DOHH2 (cell line): ENCODE measurements around the gene ETHE1.
A peak's percentile ranks its signal among the peaks of the same experiment; 100 is the strongest.

Source experiments
- H3F3A ChIP-seq: fragments of 200-600 bp; sonication (generic), shearing (Covaris generic); 2 replicates; pipeline ENCODE4 v1.6.0; 2016; ENCODE audit warnings: antibody characterized with exemption, mild to moderate bottlenecking; ENCODE audit not compliant: control insufficient read depth, insufficient read depth
- H3K27ac ChIP-seq: fragments of 200-600 bp; sonication (generic); 2 replicates; pipeline ENCODE4 v1.5.1; 2014; ENCODE audit warnings: low read depth, mild to moderate bottlenecking, low read length, moderate library complexity
- H3K27me3 ChIP-seq: fragments of 200-600 bp; sonication (generic); 2 replicates; pipeline ENCODE4 v1.6.1; 2014; ENCODE audit warnings: mild to moderate bottlenecking, low read length, mixed read lengths; ENCODE audit not compliant: control insufficient read depth
- H3K36me3 ChIP-seq: fragments of 200-600 bp; sonication (generic); 2 replicates; pipeline ENCODE4 v1.6.1; 2014; ENCODE audit warnings: mild to moderate bottlenecking, low read length, moderate library complexity, mixed read lengths; ENCODE audit not compliant: control insufficient read depth
- H3K4me1 ChIP-seq: fragments of 200-600 bp; sonication (generic); 2 replicates; pipeline ENCODE4 v1.6.1; 2014; ENCODE audit warnings: mild to moderate bottlenecking, low read length, mixed read lengths; ENCODE audit not compliant: control insufficient read depth
- H3K4me2 ChIP-seq: fragments of 200-600 bp; sonication (generic); 2 replicates; pipeline ENCODE4 v1.6.0; 2014; ENCODE audit warnings: mild to moderate bottlenecking, low read length, moderate library complexity
- H3K4me3 ChIP-seq: fragments of 200-600 bp; sonication (generic); 2 replicates; pipeline ENCODE4 v1.5.1; 2014; ENCODE audit warnings: mild to moderate bottlenecking, low read length, mixed read lengths
- H3K79me2 ChIP-seq: fragments of 200-600 bp; sonication (generic); 2 replicates; pipeline ENCODE4 v1.6.1; 2014; ENCODE audit warnings: mild to moderate bottlenecking, low read length, mixed read lengths; ENCODE audit not compliant: control insufficient read depth
- H3K9me2 ChIP-seq: fragments of 200-600 bp; sonication (generic); replicated peaks from 2 replicates; pipeline ENCODE4 v1.6.1; 2014; ENCODE audit warnings: mild to moderate bottlenecking, low read length, mixed read lengths; ENCODE audit not compliant: control insufficient read depth
- H3K9me3 ChIP-seq: fragments of 200-600 bp; sonication (generic); 2 replicates; pipeline ENCODE4 v1.6.1; 2014; ENCODE audit warnings: antibody characterized with exemption, low read length, mixed read lengths; ENCODE audit not compliant: control insufficient read depth, insufficient read depth
- H4K20me1 ChIP-seq: fragments of 200-600 bp; sonication (generic); 2 replicates; pipeline ENCODE4 v1.6.0; 2014; ENCODE audit warnings: low read depth, mild to moderate bottlenecking, antibody characterized with exemption, low read length, moderate library complexity; ENCODE audit not compliant: control insufficient read depth, insufficient read depth
- EZH2phosphoT487 ChIP-seq: fragments of 200-600 bp; sonication (generic); IDR thresholded peaks from 2 replicates; pipeline ENCODE4 v1.6.1; 2017; ENCODE audit warnings: borderline replicate concordance, mild to moderate bottlenecking, antibody characterized with exemption, low read length, moderate library complexity, mixed read lengths
- TF ChIP-seq, protein P1 (sequence below): fragments of 200-600 bp; sonication (generic); IDR thresholded peaks from one replicate; pipeline ENCODE4 v1.5.1; 2014; ENCODE audit warnings: antibody characterized with exemption, mild to moderate bottlenecking, low read depth, low read length; ENCODE audit not compliant: poor library complexity, severe bottlenecking

ETHE1 gene

DNA sequence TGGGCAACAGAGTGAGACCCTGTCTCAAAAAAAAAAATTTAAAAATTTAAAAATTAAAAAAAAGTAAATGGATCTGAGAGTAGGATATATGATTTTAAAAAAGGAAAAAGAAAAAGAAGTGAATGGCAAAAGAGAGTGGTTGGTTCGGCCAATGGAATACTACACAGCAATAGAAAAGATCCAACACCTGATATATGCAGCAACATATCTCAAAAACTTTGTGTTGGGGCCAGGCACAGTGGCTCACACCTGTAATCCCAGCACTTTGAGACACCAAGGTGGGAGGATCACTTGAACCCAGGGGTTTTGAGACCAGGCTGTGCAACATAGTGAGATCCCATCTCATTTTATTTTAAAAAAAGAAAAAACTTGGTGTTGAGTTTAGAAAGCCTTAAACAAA lies 60.2 kb downstream of the ETHE1 start:
- Histone ChIP-seq H3K9me3 (no peaks in the 10 kb centered on the region; the same call in 1 of the 2 replicates), H3K4me3 (no peak overlapping the region), H3K4me1 (peaks cover 7% of the 10 kb centered on the region), H3K79me2 (no peaks in the 10 kb centered on the region), H3K4me2 (no peak overlapping the region), H3K36me3 (no peaks in the 10 kb centered on the region), H3F3A (no peaks in the 10 kb centered on the region), H3K27ac (no peak overlapping the region), H3K9me2 (no peaks in the 10 kb centered on the region), H3K27me3 (no peaks in the 10 kb centered on the region), H4K20me1 (no peaks in the 10 kb centered on the region)
- TF ChIP-seq EZH2phosphoT487, result no peak
- TF ChIP-seq, protein P1, sequence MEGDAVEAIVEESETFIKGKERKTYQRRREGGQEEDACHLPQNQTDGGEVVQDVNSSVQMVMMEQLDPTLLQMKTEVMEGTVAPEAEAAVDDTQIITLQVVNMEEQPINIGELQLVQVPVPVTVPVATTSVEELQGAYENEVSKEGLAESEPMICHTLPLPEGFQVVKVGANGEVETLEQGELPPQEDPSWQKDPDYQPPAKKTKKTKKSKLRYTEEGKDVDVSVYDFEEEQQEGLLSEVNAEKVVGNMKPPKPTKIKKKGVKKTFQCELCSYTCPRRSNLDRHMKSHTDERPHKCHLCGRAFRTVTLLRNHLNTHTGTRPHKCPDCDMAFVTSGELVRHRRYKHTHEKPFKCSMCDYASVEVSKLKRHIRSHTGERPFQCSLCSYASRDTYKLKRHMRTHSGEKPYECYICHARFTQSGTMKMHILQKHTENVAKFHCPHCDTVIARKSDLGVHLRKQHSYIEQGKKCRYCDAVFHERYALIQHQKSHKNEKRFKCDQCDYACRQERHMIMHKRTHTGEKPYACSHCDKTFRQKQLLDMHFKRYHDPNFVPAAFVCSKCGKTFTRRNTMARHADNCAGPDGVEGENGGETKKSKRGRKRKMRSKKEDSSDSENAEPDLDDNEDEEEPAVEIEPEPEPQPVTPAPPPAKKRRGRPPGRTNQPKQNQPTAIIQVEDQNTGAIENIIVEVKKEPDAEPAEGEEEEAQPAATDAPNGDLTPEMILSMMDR, result no peak

DNA sequence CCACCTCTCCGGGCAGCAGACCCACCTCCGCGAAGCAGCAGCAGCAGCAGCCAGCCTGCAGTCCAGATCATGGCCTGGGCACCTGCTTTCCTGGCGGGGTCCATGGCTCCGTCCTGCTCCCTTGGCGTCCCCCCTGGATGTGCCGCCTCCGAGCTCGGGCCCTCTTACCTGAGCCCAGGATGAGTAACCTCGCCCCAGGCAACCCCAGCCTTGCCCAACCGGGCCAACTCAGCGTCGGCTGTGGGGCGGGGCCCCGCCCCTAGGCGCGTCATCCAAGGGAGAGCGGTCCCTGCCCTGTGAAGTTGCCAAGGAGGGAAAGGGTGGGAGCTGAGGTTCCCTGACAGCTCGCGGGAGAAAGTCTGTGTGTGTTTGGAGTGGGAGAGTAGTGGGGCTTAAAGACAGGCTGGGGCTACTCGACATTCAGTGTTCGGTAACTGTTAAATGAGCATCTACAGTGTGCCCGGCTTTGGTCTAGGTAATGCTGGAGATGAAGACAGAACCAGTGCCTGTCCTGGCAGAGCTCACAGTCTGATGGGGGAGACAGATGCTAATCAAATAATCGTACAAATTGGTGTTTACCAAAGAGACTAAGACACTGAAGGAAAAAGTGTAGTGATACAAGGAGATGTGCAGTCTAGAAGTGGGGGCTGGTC lies 61.4 kb downstream of the ETHE1 start, which contains the start of gene LYPD3:
LYPD3 (minus strand) TSS at position 141 of the 653 bp plus-strand sequence; CDS start at position 104, 37 bp downstream.
- H3K9me3 ChIP-seq, result no peaks in the 10 kb centered on the region; the same call in 1 of the 2 replicates
- H3K4me3 ChIP-seq, result no peak within 1 kb of the TSS
- no peaks in the 10 kb centered on the region for H3K9me2 ChIP-seq
- H3K27ac ChIP-seq, result no peak within 1 kb of the TSS
- TF ChIP-seq, protein P1, result no peak
- TF ChIP-seq EZH2phosphoT487, result no peak
- no peaks in the 10 kb centered on the region for H3K27me3 ChIP-seq
- no peak within 1 kb of the TSS for H3K4me2 ChIP-seq
- H3K4me1 ChIP-seq, result peaks cover 7% of the 10 kb centered on the region
- no peaks in the 10 kb centered on the region for H3F3A ChIP-seq
- H3K36me3 ChIP-seq, result no peaks in the 10 kb centered on the region
- H4K20me1 ChIP-seq, result no peaks in the 10 kb centered on the region
- H3K79me2 ChIP-seq, result no peaks in the 10 kb centered on the region

DNA sequence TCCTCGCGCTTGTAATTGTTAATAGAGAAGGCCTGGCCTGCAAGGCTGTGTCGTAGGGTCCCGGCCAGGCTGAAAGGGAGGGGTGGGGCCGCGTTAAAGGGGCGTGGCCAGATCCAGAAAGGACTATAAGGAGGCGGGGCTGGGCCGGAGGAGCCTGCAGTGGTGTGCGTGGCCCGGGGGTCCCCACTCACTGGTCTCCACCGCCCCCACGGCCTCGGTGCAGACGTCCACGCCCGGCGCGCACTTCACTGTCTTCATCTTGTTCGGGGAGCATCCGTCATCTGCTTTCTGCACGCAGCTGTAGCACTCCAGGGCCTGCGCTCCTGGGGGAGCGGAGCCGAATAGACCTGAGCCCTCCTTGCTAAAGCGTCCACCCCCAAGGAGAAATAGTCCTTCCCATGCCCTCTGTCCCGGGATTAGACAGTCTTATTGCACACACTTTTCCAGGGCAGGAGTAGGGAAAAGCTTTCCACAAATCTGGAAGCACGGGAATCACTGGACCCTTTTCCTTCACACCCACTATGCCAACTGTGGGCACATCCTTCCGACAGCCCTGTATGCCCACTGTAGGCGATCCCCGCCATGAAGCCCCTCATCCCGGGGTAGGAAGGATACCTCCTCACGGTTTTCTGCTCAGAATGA lies 62.7 kb downstream of the ETHE1 start:
- Histone ChIP-seq H3K36me3 (no peaks in the 10 kb centered on the region), H3K4me2 (peak overlapping the region; percentile 59), H3K9me3 (no peaks in the 10 kb centered on the region; the same call in 1 of the 2 replicates), H3K4me1 (peaks cover 7% of the 10 kb centered on the region), H3F3A (no peaks in the 10 kb centered on the region), H3K9me2 (no peaks in the 10 kb centered on the region), H3K27me3 (no peaks in the 10 kb centered on the region), H4K20me1 (no peaks in the 10 kb centered on the region), H3K4me3 (peak overlapping the region; percentile 69), H3K27ac (no peak overlapping the region), H3K79me2 (no peaks in the 10 kb centered on the region)
- TF ChIP-seq, protein P1, result no peak
- no peak for TF ChIP-seq EZH2phosphoT487
